Brain microvascular endothelial cell (primary cell): ENCODE data around the gene DHFR.
A peak's percentile ranks its signal among the peaks of the same experiment; 100 is the strongest.

Experiments
- DNase-seq: peaks from one replicate; pipeline ENCODE4 v3.0.0-alpha.2; 2020
- H3K27ac ChIP-seq: fragments of 250-450 bp; sonication (Bioruptor Pico); 2 replicates; pipeline ENCODE4 v1.5.1; 2020; ENCODE audit warnings: mild to moderate bottlenecking, moderate library complexity
- H3K27me3 ChIP-seq: fragments of 250-450 bp; sonication (Bioruptor Pico); replicated peaks from 2 replicates; pipeline ENCODE4 v1.5.1; 2020; ENCODE audit warnings: mild to moderate bottlenecking
- H3K36me3 ChIP-seq: fragments of 250-450 bp; sonication (Bioruptor Pico); replicated peaks from 2 replicates; pipeline ENCODE4 v1.5.1; 2020; ENCODE audit warnings: mild to moderate bottlenecking
- H3K4me3 ChIP-seq: 2 replicates; pipeline ENCODE4 v1.5.1; 2011; ENCODE audit warnings: low read depth, mild to moderate bottlenecking, control low read depth, low read length, moderate library complexity
- in situ Hi-C: cut with HindIII; loops from 2 replicates; pipeline ENCODE4 v1.10.0; 2017; ENCODE audit warnings: low sequenced_read_pairs, low pct_ligation_motif_present
- TF ChIP-seq, protein P1 (sequence below): IDR thresholded peaks from 2 replicates; pipeline ENCODE4 v1.5.1; 2011; ENCODE audit warnings: low read depth, mild to moderate bottlenecking, moderate library complexity, low read length, control low read depth, inconsistent platforms; ENCODE audit errors: missing control alignments

DHFR gene

DNA sequence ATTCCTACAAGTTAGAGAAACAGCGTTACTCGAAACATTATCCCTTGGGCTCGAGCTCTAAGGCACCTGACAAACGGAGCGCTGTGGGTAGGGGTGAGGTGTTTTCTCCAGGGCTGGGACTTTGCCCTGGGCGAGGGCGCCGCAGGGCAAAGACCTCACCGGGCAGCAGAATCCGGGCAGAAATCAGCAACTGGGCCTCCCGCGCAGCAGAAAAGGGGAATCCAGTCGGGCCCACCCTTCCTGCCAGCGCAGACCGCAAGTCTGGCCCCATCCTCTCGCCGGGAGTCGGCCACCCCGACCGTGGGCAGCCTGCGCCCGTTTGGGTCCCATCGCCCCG lies 761 bp downstream of the DHFR start:
- TF ChIP-seq, protein P1, sequence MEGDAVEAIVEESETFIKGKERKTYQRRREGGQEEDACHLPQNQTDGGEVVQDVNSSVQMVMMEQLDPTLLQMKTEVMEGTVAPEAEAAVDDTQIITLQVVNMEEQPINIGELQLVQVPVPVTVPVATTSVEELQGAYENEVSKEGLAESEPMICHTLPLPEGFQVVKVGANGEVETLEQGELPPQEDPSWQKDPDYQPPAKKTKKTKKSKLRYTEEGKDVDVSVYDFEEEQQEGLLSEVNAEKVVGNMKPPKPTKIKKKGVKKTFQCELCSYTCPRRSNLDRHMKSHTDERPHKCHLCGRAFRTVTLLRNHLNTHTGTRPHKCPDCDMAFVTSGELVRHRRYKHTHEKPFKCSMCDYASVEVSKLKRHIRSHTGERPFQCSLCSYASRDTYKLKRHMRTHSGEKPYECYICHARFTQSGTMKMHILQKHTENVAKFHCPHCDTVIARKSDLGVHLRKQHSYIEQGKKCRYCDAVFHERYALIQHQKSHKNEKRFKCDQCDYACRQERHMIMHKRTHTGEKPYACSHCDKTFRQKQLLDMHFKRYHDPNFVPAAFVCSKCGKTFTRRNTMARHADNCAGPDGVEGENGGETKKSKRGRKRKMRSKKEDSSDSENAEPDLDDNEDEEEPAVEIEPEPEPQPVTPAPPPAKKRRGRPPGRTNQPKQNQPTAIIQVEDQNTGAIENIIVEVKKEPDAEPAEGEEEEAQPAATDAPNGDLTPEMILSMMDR = no peak
- in situ Hi-C loops = no loop called here
- Histone ChIP-seq H3K36me3 (no peaks in the 10 kb centered on the region), H3K27ac (no peak overlapping the region), H3K27me3 (no peaks in the 10 kb centered on the region), H3K4me3 (peak overlapping the region; percentile 78)
- DNase-seq = no peak

DNA sequence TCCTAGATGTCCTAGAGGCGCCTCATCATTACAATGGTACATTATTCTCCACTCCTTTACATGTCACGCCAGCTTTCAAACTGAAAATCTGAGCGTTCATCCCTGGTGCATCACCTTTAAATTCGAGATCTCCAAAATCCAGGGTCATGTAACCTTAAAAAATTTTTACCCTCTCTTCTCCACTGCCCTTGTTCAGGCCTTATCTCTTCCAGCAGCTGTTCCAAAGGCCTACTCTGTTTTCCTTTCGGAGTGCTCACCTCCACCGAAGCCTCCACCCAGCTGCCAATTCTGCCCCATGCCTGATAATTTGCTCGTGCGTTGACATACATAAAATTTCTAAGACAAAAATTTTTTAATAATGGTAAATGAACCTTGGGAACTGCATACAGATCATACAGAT lies 1.3 kb downstream of the DHFR start:
- H3K27ac ChIP-seq = no peak overlapping the region

DNA sequence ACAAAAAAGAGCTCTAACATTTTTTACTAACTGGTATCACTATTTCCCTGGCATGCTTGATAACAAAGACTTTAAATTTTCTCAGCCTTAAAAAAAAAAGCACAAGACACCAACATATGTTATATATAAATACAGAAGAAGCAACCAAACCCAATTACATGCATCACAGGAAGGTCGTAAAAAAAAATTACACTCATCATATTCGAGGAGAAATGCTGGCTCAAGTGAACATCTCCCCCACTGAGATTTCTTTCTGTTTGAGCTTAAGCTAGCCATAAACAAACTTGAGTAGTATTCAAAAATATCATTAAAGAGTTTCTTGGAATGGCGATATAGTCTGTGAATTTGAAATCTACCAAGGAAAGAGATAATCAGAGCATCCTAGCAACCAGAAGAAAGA lies 7.9 kb downstream of the DHFR start:
- DNase-seq = no peak
- in situ Hi-C loops = no loop called here
- peaks cover 2% of the 10 kb centered on the region for H3K36me3 ChIP-seq
- TF ChIP-seq, protein P1 = no peak
- no peaks in the 10 kb centered on the region for H3K27me3 ChIP-seq
- H3K27ac ChIP-seq = no peak overlapping the region
- H3K4me3 ChIP-seq = no peak overlapping the region

More for the DNA sequence above, 1.3 kb downstream of the DHFR start:
- TF ChIP-seq, protein P1 = no peak
- no peaks in the 10 kb centered on the region for H3K27me3 ChIP-seq
- peak overlapping the region; percentile 78 for H3K4me3 ChIP-seq
- no peak for DNase-seq
- in situ Hi-C loops = no loop called here
- no peaks in the 10 kb centered on the region for H3K36me3 ChIP-seq

DNA sequence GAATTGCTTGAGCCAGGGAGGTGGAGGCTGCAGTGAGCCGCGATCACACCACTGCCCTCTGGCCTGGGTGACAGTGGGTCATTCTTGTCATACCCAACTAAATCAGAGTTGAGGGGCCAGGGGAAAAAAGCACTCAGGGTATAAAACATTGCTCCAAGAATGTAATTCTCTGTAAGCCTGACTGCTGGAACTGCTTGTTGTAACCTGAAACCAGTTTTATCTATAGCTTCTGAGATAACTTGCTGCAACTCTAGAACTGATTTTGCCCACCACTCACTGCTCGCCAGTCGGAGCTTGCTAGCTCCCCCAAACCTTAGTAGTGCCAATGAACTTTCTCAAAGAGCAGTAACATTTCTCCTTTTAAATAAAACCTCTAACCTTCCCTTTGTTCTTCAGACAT lies 9.9 kb downstream of the DHFR start:
- Histone ChIP-seq H3K27me3 (no peaks in the 10 kb centered on the region), H3K4me3 (no peak overlapping the region), H3K36me3 (peaks cover 6% of the 10 kb centered on the region), H3K27ac (no peak overlapping the region)
- peak; percentile 15 for DNase-seq
- TF ChIP-seq, protein P1 = no peak
- in situ Hi-C loops = no loop called here

DNA sequence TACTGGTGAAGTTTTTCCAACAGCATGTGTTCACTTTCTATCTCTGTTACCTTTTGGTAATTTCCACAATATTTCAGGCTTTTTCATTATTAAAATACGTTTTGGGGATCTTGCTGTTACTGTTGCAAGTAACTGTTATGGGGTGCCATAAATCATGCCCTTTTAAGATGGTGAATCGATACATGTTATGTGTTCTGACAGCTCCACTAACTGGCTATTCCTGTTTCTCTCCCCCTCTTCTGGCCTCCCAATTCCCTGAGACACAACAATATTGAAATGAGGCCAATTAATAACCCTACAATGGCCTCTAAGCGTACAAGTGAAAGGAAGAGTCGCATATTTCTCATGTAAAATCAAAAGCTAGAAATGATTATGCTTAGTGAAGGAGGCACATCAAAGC lies 13.4 kb downstream of the DHFR start:
- DNase-seq = no peak
- Histone ChIP-seq H3K27ac (no peak overlapping the region), H3K36me3 (peaks cover 6% of the 10 kb centered on the region), H3K27me3 (no peaks in the 10 kb centered on the region), H3K4me3 (no peak overlapping the region)
- TF ChIP-seq, protein P1 = no peak
- in situ Hi-C loops = no loop called here

DNA sequence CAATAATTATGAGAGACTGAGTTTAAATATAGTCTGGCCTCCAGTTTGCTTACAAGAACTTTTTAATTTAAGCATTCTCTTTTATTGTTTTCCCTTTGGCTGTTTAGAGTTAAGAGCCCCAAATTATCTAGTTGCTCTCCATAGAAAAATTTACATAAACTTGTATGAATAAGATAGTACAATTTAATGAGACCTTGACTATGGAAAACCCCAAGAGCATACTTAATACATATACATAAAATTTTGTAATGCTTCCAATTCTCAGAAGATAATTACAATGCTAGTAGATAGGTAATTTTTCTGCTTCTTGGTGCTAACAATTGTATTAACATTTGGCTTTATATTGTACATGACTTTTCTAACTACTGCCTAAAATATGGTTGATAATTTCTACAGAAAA lies 20.6 kb downstream of the DHFR start:
- in situ Hi-C loops = no loop called here
- Histone ChIP-seq H3K27me3 (no peaks in the 10 kb centered on the region), H3K27ac (no peak overlapping the region), H3K4me3 (no peak overlapping the region), H3K36me3 (peaks cover 2% of the 10 kb centered on the region)
- TF ChIP-seq, protein P1 = no peak
- no peak for DNase-seq
